Keratinocyte (primary cell): ENCODE results near the gene FOXP3. TPM values are rescaled to one million over a fixed set of nuclear protein-coding genes. Genes with fewer than 3 reads are reported as not detected.

Experiments
- DNase-seq: peaks from one replicate; pipeline ENCODE4 v3.0.0-alpha.2; 2011; ENCODE audit warnings: low read depth, missing footprints, low spot score
- FAIRE-seq: peaks from 2 replicates; lab custom pipeline; 2011; peaks lifted over from hg19 to GRCh38; lab: Jason Lieb, UNC
- H2AFZ ChIP-seq: 2 replicates; pipeline ENCODE4 v1.6.0; 2012; ENCODE audit warnings: low read length, control low read depth, inconsistent platforms; ENCODE audit not compliant: control insufficient read depth
- H3K27ac ChIP-seq: 2 replicates; pipeline ENCODE4 v1.5.1; 2011; ENCODE audit warnings: low read length; ENCODE audit not compliant: control insufficient read depth, insufficient read depth
- H3K27me3 ChIP-seq: 3 replicates; pipeline ENCODE4 v1.6.0; 2011; ENCODE audit warnings: low read length; ENCODE audit not compliant: control insufficient read depth, insufficient read depth; ENCODE audit errors: extremely low read depth
- H3K36me3 ChIP-seq, 2 experiments: 2 replicates in 1 of 2; 3 replicates in 1 of 2; pipeline ENCODE4 v1.5.1; 2011; ENCODE audit warnings: low read length in 2 of 2, mild to moderate bottlenecking in 1 of 2; ENCODE audit not compliant: control insufficient read depth in 2 of 2, insufficient read depth in 2 of 2; ENCODE audit errors: extremely low read depth in 1 of 2
- H3K4me1 ChIP-seq: 3 replicates; pipeline ENCODE4 v1.5.1; 2011; ENCODE audit warnings: low read length; ENCODE audit not compliant: control insufficient read depth, insufficient read depth; ENCODE audit errors: extremely low read depth
- H3K4me2 ChIP-seq: 3 replicates; pipeline ENCODE4 v1.6.0; 2011; ENCODE audit warnings: low read depth, low read length; ENCODE audit not compliant: control insufficient read depth, insufficient read depth; ENCODE audit errors: extremely low read depth
- H3K4me3 ChIP-seq, 3 experiments: fragments of 200-600 bp in 1 of 3; sonication (generic) in 1 of 3; 2 replicates in 2 of 3; 3 replicates in 1 of 3; pipeline ENCODE4 v1.5.1; 2011 to 2016; ENCODE audit warnings: low read length in 3 of 3, mild to moderate bottlenecking in 3 of 3, control low read depth in 2 of 3, inconsistent platforms in 1 of 3, low read depth in 1 of 3, mixed read lengths in 1 of 3, mixed run types in 1 of 3, moderate library complexity in 1 of 3; ENCODE audit not compliant: control insufficient read depth in 2 of 3, insufficient read depth in 2 of 3; ENCODE audit errors: extremely low read depth in 1 of 3
- H3K79me2 ChIP-seq: 2 replicates; pipeline ENCODE4 v1.6.0; 2012; ENCODE audit warnings: low read length; ENCODE audit not compliant: control insufficient read depth, insufficient read depth
- H3K9ac ChIP-seq: 3 replicates; pipeline ENCODE4 v1.6.0; 2011; ENCODE audit warnings: low read length; ENCODE audit not compliant: control insufficient read depth, insufficient read depth; ENCODE audit errors: extremely low read depth
- H3K9me1 ChIP-seq: 3 replicates; pipeline ENCODE4 v1.6.0; 2011; ENCODE audit warnings: low read length; ENCODE audit not compliant: control insufficient read depth, insufficient read depth; ENCODE audit errors: extremely low read depth
- H3K9me3 ChIP-seq: 2 replicates; pipeline ENCODE4 v1.5.1; 2012; ENCODE audit warnings: low read depth, low read length; ENCODE audit not compliant: control insufficient read depth
- H4K20me1 ChIP-seq: 3 replicates; pipeline ENCODE4 v1.6.0; 2011; ENCODE audit warnings: low read length; ENCODE audit not compliant: control insufficient read depth, insufficient read depth; ENCODE audit errors: extremely low read depth
- EZH2 ChIP-seq: IDR thresholded peaks from one replicate; pipeline ENCODE4 v1.6.1; 2012; ENCODE audit warnings: inconsistent platforms, mild to moderate bottlenecking, low read length, moderate library complexity
- dilution Hi-C: fragments of 300-500 bp; cut with MboI; formaldehyde crosslinking; loops from one replicate; pipeline ENCODE4 v1.7.0; 2020; ENCODE audit warnings: low sequenced_read_pairs; ENCODE audit not compliant: extremely low pct_ligation_motif_present
- polyA plus RNA-seq, 5 experiments: library from polyadenylated mRNA; depleted of rRNA in 3 of 5; stranded (reverse) in 3 of 5; stranded (forward) in 1 of 5; unstranded in 1 of 5; fragments of >200 nt; gene quantifications; 1 replicate in 1 of 5; 2 replicates in 3 of 5; 3 replicates in 1 of 5; pipeline versions ENCODE4 v1.2.1 to v1.2.3, GENCODE V29; 2011 to 2012; ENCODE audit warnings: missing spikeins in 2 of 5, low read depth in 1 of 5, low replicate concordance in 1 of 5
- TF ChIP-seq, protein P1 (sequence below), 3 experiments: IDR thresholded peaks in 1 of 3; conservative IDR thresholded peaks in 1 of 3; optimal IDR thresholded peaks in 1 of 3; 2 replicates in 2 of 3; 3 replicates in 1 of 3; pipeline versions ENCODE3 to v1.5.1; 2011; ENCODE audit warnings: low read length in 3 of 3, mild to moderate bottlenecking in 3 of 3, moderate library complexity in 2 of 3, control low read depth in 1 of 3, inconsistent platforms in 1 of 3; ENCODE audit not compliant: insufficient read depth in 2 of 3; ENCODE audit errors: extremely low read depth in 1 of 3

The FOXP3 gene
- polyA plus RNA-seq, 1 donor (not counting 4 experiments of a cell fraction or from before 2014, with no cell fraction given): 0.05 TPM

DNA sequence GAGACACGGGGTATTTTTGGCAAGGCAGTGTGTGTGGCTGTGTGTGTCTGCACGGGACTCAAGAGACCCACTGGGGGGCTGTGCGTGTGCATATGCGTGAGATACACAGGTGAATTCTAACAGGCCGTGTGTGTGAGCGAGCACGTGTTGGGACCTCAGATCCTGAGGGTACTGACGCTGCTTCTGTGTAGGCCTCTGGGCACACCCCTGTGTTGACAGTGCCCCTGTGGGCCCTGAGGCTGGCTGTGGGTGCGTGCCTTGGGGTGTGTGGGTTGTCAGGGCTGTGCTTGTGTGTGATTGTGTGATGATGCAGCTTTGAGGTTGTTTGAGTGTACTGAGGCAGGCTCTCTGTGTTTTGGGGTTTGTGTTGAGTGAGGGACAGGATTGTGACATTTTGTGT is 13.9 kb downstream of the FOXP3 start:
- Histone ChIP-seq H3K27ac (no peak overlapping the region), H3K4me3 (no peak overlapping the region), H4K20me1 (no peaks in the 10 kb centered on the region), H3K9ac (no peak overlapping the region), H3K79me2 (no peaks in the 10 kb centered on the region), H3K9me3 (peaks cover 2% of the 10 kb centered on the region), H3K36me3 (no peaks in the 10 kb centered on the region), H2AFZ (no peak overlapping the region), H3K27me3 (no peaks in the 10 kb centered on the region), H3K9me1 (no peaks in the 10 kb centered on the region), H3K4me1 (no peaks in the 10 kb centered on the region), H3K4me2 (no peak overlapping the region)
- no peak for TF ChIP-seq EZH2
- TF ChIP-seq, protein P1, sequence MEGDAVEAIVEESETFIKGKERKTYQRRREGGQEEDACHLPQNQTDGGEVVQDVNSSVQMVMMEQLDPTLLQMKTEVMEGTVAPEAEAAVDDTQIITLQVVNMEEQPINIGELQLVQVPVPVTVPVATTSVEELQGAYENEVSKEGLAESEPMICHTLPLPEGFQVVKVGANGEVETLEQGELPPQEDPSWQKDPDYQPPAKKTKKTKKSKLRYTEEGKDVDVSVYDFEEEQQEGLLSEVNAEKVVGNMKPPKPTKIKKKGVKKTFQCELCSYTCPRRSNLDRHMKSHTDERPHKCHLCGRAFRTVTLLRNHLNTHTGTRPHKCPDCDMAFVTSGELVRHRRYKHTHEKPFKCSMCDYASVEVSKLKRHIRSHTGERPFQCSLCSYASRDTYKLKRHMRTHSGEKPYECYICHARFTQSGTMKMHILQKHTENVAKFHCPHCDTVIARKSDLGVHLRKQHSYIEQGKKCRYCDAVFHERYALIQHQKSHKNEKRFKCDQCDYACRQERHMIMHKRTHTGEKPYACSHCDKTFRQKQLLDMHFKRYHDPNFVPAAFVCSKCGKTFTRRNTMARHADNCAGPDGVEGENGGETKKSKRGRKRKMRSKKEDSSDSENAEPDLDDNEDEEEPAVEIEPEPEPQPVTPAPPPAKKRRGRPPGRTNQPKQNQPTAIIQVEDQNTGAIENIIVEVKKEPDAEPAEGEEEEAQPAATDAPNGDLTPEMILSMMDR (optimal IDR thresholded peaks at IDR 0.05 in 1 of 3, IDR thresholded peaks at IDR 0.05 in 1 of 3, conservative IDR thresholded peaks at IDR 0.05 in 1 of 3; ENCODE audit: extremely low read depth in 1 of 3, insufficient read depth in 2 of 3, low read length in 3 of 3): no peak
- FAIRE-seq (no peak), DNase-seq (no peak)
- dilution Hi-C loops: no loop called here

DNA sequence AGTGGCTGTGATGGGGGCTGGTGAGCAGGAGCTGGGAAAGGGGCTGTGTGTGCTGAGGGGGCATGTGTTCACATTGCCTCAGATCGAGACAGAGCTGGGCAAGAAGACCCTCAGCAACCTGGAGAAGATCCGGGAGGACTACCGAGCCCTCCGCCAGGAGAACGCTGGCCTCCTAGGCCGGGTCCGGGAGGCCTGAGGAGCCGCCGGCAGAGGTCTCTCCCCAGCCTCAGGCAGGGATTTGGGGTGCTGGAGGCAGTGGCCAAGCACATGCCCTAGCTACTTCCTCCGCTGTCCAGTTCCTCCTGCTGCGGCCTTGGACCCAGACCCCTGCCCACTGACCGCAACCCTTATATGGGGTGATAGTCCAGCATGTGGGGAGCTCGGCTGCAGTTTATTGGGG is 14.4 kb downstream of the FOXP3 start:
- Histone ChIP-seq H3K9me1 (no peaks in the 10 kb centered on the region), H3K79me2 (no peaks in the 10 kb centered on the region)
- DNase-seq: no peak

More for the DNA sequence above, 14.4 kb downstream of the FOXP3 start:
- no peak overlapping the region for H3K4me3 ChIP-seq
- no peak for FAIRE-seq
- dilution Hi-C loops: no loop called here
- H3K9me3 ChIP-seq: peaks cover 2% of the 10 kb centered on the region
- H3K4me1 ChIP-seq: no peaks in the 10 kb centered on the region
- H3K4me2 ChIP-seq: no peak overlapping the region
- no peak overlapping the region for H2AFZ ChIP-seq
- H3K36me3 ChIP-seq: no peaks in the 10 kb centered on the region
- no peaks in the 10 kb centered on the region for H3K27me3 ChIP-seq
- TF ChIP-seq EZH2: no peak
- TF ChIP-seq, protein P1 (optimal IDR thresholded peaks at IDR 0.05 in 1 of 3, IDR thresholded peaks at IDR 0.05 in 1 of 3, conservative IDR thresholded peaks at IDR 0.05 in 1 of 3; ENCODE audit: extremely low read depth in 1 of 3, insufficient read depth in 2 of 3, low read length in 3 of 3): no peak
- H3K27ac ChIP-seq: no peak overlapping the region
- H3K9ac ChIP-seq: no peak overlapping the region
- H4K20me1 ChIP-seq: no peaks in the 10 kb centered on the region
